ENCODE results near the gene PTPRN2.
"Not testable (repeated sequence)": the region's sequence is repeated elsewhere in the genome, so short reads cannot be mapped to it uniquely, and the experiment has no call there.

Gene PTPRN2

DNA sequence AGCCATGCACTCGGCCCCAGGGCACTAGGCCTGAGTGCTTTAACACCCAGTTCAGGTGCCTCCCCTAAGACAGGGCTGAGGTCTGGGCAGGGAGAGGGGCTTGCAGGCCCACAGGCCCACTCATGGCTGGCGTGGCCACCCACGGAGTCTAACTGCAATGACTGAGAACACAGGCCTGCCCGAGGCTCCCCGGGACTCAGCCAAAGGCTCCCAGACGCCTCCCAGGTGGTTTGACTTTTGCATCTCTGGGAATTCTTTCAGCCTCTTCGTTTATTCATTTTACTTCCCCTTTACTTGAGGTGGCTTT, 37.3 kb downstream of the PTPRN2 start:
- no peak for DNase-seq

DNA sequence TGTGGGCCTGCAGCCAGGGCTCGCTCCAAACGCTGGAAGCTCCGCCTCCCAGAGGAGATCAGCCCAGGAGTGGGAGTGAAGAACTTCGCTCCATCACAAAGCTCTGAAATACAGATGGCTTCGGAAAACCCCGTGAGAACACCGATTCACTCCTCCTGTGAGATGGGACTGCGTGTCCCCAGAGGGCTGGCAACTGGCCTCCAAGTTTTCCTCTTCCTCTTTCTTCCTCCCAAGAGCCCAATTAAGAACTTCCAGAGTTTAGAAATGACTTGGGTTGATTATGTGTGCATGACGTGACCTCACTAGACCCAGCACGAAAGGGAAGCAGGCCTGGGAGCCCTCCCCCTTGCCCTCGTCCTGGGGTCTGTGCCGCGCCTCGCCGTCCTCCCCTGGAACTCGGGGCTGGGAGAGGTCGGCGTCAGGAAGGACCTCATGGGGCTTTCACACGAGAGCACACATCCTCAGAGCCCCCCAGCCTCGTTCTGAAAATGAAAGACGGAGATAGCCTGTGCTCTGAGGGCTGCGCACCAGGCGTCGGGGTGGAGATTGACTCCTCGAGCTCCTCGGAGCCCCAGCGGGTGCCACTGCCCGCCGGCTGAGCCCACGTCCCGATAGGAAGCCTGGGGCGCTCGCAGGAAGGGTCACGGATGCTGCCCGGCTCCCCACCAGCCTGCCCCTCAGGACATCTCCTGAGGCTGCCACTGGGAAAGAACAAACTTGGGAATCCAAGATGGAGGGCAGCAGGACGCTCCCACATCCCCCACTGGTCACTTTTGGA, 37.8 kb downstream of the PTPRN2 start:
- peak; percentile 83 for DNase-seq

DNA sequence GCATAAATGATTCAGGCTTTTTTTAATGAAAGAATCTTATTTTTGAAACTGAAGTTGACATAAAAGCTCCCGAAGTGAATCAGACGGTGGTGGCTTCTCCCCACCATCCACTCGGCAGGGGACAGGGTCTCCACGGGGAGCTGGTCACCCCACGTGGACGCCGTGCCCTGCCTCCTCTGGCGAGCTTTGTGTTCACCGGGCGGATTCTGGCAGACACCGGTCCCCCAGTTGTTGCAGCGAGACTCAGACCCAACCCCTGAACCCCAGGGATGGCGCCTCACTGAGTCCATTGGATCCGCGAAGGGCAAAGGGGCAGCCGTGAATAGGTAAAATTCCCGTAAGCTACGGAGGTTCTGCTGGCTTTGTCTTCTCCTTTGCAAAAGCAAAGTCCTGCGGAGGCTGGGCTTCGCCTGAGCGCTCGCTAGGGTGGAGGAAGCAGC, 38.4 kb downstream of the PTPRN2 start:
- DNase-seq, result no peak

DNA sequence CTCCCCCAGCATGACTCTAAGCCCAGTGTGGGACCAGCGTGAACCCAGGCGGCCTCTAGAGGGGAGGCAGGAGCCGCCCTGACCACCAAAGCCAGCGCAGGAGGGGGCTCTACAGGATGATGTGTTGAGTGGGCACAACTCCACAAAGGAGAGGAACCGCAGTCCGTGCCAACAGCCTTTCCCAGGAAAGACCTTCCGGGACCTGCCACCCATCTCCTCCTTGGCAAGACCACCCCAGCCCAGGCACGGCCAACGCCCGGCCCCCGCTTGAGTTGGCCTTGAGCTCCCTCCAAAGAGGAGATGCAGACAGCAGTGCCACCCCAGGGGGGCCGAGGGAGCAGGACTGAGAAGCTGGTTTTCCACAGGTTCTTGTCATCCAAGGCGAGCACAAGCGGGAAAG, 38.9 kb downstream of the PTPRN2 start:
- DNase-seq, result no peak

DNA sequence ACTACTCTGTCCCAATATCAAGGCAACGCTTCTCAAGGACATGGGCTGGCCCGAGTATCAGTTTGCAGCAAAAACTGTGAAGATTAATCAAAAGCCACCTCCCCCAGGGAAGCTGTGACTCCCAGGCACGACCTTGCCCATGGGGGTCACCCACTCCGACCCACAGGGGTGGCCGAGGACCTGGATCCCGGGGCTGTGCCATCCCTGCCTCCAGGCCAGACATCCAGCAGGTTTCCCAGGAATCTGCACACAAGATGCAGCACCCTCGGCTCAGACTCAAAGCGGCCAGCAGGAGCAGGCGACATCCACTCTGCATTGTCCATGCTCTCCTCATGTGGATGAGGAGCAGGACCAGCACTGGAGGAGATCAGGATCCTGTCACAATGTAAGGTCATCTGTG, 39.8 kb downstream of the PTPRN2 start:
- no peak for DNase-seq

DNA sequence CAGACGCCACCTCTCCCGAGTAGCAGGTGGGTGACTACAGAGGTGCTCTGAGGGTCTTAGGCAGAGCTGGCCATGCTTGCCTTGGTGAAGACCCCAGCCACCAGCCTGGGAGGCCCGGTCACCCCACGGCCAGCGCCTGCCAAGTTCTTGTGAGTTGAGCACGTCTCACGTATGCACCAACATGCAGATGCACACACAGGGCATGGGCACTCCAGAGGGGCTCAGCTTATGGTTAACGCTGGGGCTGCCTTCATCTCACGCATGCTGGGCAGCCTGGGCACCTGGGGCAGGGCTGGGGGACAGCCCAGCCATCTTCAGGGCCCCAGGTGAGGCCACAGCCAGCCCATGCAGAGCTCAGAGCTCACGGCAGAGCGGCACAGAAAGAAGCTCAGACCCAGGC, 41.0 kb downstream of the PTPRN2 start:
- DNase-seq, result no peak

DNA sequence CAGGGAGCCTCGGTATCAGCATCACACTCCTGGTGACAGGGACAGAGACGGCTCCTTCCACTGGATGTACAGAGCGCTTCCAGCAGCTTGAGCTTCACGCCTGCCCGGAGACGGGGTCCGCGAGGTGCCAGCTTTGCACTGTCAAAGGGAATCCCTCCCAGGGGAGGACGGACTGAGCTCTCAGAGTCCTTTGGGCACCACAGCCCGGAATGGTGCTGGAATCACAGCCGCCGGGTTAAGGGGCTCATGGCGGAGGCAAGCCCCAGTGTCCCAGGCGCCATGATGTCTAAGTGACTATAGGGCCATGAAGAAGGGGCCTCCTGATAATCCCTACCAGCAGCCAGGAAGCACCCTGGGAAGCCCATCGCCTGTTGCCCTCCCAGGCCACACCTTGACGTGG, 41.4 kb downstream of the PTPRN2 start:
- no peak for DNase-seq

DNA sequence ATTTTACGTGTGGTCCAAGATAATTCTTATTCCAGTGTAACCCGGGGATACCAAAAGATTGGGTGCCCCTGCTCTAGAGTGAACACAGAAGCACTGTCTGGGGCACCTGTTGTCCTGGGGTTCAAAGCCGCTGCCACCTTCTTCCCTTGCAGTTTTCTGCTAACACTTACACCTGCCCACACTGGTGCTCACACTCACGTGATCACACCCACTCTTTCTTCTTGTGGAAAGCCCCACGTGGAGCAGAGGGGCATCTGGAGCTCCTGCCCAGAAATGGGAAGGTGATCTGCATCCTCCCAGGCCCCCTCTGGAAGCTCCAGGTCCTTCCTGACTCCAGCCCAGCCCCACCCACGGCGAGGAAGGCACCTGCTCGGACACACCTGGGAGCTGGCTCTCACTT, 42.9 kb downstream of the PTPRN2 start:
- DNase-seq, result no peak

DNA sequence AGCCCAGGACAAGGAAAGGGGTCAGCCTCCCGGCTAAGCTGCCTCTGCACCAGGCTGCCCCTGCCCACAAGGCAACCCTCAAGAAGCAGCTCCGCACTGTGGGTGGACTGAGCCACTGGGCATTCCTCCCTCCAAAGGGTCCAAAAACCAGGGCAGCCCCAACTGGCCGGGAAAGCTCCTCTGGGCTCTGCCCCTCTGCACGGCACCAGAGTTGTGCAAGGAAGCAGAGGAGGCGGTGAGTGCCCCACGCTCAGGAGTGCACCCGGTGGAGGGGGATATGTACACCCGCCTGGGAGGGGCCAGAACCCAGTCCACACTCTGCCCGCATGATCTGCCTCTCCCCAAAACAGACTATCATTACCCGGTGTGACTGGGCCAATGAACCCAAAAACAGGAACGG, 43.8 kb downstream of the PTPRN2 start:
- no peak for DNase-seq

DNA sequence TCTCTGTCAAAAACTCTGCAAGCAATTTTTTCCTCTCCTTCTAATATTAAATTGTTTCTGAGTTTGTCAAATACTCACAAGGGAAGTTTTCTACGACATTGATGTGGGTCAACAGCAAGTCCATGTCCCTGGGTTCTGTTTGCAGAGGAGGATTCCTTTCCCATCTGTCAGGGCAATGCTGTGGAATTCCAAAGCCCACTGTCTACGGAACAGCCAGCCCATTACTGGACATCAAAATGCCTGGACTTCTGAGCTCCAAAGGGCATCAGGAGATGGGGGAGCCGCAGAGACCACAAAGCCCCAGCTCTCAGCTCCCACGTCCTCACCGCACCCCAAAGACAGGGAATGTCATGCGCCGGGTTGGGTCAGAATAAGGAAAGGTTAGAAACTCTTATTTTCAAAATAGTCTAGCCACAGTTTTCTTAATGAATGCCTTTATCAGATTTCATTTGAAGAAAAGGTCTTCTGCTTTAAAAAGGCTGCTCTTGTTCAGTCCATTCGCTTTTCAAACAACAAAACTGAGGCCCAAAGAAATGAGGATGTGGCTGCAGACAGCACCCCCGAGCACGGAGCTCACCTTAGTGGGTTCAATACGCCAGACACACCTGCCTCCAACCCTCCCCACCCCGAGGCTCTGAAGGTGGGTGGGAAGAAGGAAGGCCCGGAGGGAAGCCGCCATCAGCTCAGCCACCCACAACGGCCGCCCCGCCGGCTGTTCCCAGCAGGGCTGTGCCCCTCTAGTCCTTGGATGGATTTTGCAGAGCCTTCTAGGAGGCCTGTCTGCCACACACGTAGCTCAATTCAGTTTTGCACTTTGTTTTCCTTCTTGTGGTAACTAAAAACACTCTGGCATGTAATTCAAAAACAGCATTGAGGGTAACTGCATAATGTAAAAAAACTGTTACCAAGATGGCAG, 44.7 kb downstream of the PTPRN2 start:
- no peak for DNase-seq

DNA sequence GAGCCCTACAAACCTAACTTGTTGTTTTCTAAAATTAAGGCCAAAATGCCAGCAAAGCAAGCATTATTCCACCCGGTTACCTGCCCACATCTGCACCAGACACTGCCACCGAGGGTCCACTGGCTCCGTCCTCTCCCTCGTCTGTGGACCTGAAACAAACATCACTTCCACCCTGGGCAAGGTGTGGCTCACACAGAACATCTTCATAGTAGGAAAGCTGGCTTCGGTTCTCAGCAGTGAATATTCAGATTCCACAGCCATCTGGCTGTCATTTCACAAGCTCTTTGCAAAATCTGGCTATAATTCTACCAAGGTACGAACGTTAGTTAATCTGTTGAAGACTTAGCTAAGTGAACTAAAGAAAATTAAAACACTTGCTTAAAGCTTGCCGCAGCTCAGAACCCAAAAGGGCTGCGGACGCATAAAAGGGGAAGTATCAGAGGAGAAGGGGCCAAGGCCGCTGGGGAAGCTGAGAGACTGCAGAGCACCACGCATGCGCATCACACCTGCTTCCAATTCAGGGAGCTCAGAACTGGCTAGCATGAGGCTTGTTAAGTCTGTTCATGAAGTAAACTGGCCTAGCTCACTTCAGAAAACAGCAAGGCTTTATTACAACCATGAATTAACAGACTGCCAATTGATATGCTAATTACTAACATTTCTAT, 46.1 kb downstream of the PTPRN2 start:
- no peak for DNase-seq

DNA sequence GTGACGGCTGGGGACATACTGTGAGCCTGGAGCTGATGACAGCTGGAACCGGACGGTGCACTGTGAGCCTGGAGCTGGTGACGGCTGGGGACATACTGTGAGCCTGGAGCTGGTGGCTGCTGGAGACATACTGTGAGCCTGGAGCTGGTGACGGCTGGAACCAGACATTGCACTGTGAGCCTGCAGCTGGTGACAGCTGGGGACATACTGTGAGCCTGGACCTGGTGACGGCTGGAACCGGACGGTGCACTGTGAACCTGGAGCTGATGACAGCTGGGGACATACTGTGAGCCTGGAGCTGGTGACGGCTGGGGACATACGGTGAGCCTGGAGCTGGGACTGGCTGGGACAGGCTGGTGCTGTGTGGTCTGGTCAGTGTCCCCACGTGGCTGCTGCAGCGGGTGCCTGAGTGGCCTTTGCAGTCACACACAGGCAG, 47.9 kb downstream of the PTPRN2 start:
- DNase-seq, result no peak

DNA sequence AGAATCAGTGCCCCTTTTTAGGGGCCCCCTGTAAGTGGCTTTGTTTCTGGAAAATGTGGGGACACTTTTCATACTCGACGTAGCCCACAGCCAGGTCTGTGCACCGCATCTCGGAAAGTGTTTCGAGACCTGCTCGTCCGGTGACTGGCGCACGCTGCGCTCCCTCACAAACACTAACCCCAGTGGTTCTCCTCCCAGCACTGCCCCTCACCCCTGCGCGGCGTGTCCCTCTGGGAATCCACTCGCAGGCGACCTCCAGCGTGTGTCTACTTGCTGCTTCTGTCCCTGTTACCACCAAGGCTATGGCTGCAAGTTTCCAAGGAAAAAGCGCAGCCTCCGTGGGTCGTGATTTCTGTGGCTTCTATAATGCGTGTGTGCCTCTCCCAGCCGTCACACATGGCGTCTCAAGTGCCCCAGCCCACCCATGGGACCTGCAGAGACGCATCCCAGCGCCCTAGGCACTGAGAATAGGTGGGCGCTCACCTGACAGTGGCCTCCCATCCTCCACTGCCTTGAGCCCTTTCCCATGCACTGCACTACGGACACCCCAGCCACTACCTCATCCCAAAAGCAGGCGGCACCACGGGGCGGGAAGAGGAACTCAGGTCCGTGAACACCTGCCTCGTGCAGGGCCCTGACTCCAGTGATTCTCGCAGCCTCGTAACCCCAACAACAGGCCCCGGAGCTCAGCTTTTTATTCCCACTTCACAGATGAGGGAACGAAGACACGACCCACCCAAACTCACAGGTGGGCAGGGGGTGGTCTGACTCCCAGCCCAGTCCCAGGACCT, 49.3 kb downstream of the PTPRN2 start:
- no peak for DNase-seq

DNA sequence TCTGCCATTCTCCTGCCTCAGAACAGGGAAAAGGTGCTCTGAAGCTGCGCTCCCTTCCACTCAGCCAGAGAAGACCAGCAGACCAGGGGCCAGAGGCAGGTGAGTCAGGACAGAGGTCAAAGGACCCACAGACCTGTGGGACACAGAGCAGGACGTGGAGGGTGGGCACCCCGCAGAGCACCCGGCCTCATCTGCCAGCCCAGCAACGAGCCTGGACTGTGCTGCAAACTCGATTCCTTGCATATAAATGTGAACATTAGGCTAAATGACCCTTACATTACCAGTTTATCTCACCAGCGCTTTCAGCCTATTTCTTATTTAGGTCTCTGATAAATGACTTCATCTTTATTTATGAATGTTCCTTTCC, 50.1 kb downstream of the PTPRN2 start:
- DNase-seq, result no peak

DNA sequence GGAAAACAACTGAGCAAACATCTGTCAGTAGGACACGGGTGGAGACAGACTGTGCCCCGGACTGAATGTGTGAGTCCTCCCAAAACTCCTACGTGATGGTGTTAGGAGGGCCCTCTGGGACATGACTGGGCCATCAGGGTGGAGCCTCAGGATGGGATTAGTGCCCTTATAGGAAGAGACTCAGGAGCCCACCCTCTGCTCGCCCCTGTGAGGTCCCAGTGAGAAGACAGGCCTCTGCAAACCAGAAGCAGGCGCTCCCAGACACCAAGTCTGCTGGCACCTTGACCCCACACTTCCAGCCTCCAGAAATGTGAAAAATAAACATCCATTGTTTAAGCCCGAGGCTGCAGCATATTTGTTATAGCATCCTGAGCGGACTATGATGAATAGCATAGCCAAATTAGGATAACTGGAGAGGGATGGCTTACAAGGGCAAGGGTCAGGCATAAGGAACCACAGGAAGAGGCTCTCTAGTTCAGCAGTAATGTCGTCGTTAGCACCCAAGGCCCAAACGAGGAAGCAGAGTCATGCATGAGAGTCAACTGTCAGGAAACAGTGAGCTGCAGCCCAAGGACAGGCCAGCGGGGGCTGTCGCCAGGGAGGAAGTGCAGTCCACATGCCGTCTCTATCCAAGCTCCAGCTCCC, 50.6 kb downstream of the PTPRN2 start:
- DNase-seq, result no peak

DNA sequence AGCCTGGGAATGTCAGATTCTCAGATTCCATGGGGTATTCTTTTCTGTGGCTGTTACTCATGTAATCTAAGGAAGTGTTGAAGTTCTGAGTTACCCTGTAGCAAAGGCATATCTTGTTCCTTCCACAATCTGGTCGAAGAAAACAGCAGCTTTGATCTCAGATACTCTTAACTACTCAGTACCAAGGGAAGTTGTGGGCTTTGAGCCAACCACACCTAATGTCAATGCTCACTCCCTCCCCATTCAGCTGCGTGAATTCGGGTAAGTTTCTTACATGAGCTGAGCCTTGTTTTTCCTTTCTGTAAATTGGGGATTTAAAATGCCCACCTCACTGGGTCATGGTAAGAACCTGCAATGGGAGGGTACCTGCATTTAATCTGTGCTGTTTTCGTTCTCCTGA, 52.5 kb downstream of the PTPRN2 start:
- DNase-seq, result no peak

DNA sequence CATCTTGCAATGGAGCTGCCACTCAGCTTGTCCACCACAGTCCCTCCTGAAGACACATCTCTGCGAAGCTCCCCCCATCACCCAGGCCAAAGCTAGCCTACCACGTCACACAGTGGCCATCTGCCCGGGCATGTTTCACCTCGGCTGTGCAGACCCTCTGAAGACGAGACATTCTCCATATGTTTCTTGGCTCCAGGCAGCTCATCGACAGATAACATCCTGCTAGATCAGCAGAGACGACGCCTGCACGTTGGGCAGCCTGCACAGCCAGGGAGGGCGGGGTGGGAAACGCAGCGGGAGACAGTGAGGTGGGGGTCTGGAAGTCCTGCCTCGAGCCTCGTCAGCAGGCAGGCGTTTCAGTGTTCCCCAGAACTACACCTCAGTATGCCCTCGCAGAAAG, 53.0 kb downstream of the PTPRN2 start:
- DNase-seq, result no peak

DNA sequence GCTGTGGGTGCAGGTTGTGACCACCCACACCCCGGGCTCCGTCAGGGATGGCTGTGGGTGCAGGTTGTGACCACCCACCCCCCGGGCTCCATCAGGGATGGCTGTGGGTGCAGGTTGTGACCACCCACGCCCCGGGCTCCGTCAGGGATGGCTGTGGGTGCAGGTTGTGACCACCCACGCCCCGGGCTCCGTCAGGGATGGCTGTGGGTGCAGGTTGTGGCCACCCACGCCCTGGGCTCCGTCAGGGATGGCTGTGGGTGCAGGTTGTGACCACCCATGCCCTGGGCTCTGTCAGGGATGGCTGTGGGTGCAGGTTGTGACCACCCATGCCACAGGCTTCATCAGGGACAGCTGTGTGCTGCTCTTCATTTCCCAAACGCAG, 53.5 kb downstream of the PTPRN2 start:
- not testable (repeated sequence) for DNase-seq

DNA sequence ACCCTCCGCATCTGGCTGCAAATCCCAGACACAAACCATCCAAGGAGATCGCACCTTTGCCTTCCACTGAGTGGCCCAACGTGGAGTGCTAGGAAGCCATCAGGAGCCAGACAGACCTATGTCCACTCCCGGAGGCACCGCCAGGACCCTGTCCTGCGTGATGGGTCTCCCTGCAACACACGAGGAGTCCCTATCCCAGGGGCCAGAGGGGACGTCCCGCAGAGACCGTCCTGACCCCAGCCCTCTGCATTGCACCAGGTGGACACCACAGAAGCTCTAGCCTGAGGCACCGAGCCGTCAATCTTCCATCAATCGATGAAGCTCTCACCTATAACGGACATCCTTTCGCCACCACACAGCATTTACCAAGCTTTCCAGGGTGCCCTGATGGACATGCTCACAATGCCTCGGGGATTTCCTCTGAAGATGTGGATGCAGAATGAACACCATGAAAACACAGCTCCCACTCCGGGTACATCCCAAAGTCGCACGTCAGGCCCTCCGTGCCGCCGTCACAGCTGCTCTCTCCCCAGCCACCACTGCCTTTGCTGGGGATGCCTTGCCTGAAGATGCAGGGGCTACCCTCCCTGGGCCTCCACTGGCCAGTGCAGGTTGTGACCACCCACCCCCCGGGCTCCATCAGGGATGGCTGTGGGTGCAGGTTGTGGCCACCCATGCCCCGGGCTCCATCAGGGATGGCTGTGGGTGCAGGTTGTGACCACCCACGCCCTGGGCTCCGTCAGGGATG, 54.1 kb downstream of the PTPRN2 start:
- no peak for DNase-seq

DNA sequence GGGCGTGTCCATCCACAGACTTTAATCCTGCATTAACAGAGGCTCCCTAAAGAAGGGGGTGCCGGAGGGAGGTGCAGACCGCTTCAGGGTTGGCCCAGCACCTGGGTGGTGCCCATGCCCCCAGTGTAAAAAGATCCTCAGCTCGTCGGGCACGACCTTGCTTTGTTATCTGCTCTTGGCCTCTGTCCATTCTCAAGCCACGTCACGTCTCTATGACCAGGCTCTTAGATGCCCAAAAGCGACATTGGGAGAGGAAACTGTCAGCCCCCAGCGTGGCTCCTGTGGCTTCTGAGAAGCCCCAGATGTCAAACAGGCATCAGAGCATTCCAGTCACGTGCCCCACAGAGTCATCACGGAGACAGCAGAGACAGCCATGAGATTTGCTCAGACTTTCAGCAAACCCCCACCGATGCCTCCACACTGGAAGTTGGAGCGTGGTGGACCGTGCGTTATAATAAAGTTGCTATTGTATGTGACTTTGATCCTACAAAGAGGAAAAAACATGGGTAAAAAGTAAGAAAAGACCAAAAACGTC, 55.5 kb downstream of the PTPRN2 start:
- DNase-seq, result no peak

DNA sequence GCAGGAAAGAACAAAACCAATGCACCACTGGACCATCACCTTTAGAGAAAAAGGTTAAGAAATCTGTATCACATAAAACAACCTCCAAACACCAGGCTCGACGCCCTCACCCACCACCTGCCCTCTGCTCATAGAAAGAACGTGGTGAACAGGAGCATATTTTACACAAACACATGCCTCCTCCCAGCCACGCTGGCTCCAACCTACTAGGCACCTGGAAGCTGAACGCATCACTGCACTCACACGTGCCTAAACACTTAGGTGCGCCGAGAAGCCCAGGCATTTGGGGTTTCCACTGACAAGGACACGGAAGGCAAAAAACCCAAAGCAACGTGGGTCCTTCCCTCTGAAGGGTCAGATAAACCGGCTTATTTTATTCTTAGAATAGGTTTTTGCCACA, 56.0 kb downstream of the PTPRN2 start:
- DNase-seq, result no peak
